ENCODE measurements around the gene POLN.

The POLN gene

GRCh38 chr4:2150076-2150475, 91.8 kb downstream of the POLN start:
- H3K4me3 ChIP-seq (ENCODE audit: low read depth, low read length), result no peak overlapping the region
- no peak for DNase-seq (ENCODE audit: low read depth, low spot score)
- in situ Hi-C loops (cut with HindIII; ENCODE audit: low sequenced_read_pairs), result no loop called here
- TF ChIP-seq CTCF (IDR thresholded peaks at IDR 0.05; ENCODE audit: low read depth, low read length), result no peak

GRCh38 chr4:2142630-2143427, 99.1 kb downstream of the POLN start:
- TF ChIP-seq CTCF (IDR thresholded peaks at IDR 0.05; ENCODE audit: low read depth, low read length), result no peak
- no peak overlapping the region for H3K4me3 ChIP-seq (ENCODE audit: low read depth, low read length)
- in situ Hi-C loops (cut with HindIII; ENCODE audit: low sequenced_read_pairs), result no loop called here
- DNase-seq (ENCODE audit: low read depth, low spot score), result peak; percentile 32

- in situ Hi-C loops (cut with HindIII; ENCODE audit: low sequenced_read_pairs), result no loop called here
- TF ChIP-seq CTCF (IDR thresholded peaks at IDR 0.05; ENCODE audit: low read depth, low read length), result no peak
- no peak overlapping the region for H3K4me3 ChIP-seq (ENCODE audit: low read depth, low read length)
- peak; percentile 12 for DNase-seq (ENCODE audit: low read depth, low spot score)
These were observed 100.0 kb downstream of the POLN start for GRCh38 chr4:2141762-2142451.

- no peak overlapping the region for H3K4me3 ChIP-seq (ENCODE audit: low read depth, low read length)
- in situ Hi-C loops (cut with HindIII; ENCODE audit: low sequenced_read_pairs), result no loop called here
- no peak for DNase-seq (ENCODE audit: low read depth, low spot score)
- TF ChIP-seq CTCF (IDR thresholded peaks at IDR 0.05; ENCODE audit: low read depth, low read length), result no peak
These were observed 100.7 kb downstream of the POLN start for GRCh38 chr4:2141022-2141761.

GRCh38 chr4:2138846-2139500, 102.9 kb downstream of the POLN start:
- no peak overlapping the region for H3K4me3 ChIP-seq (ENCODE audit: low read depth, low read length)
- in situ Hi-C loops (cut with HindIII; ENCODE audit: low sequenced_read_pairs), result no loop called here
- no peak for TF ChIP-seq CTCF (IDR thresholded peaks at IDR 0.05; ENCODE audit: low read depth, low read length)
- DNase-seq (ENCODE audit: low read depth, low spot score), result no peak

- DNase-seq (ENCODE audit: low read depth, low spot score), result no peak
- in situ Hi-C loops (cut with HindIII; ENCODE audit: low sequenced_read_pairs), result no loop called here
- no peak for TF ChIP-seq CTCF (IDR thresholded peaks at IDR 0.05; ENCODE audit: low read depth, low read length)
- no peak overlapping the region for H3K4me3 ChIP-seq (ENCODE audit: low read depth, low read length)
These were observed 105.2 kb downstream of the POLN start for GRCh38 chr4:2136726-2137125.

All from astrocyte of the spinal cord (primary cell).